Kidney capillary endothelial cell (primary cell): ENCODE measurements around the gene CAMSAP3.
A peak's percentile ranks its signal among the peaks of the same experiment; 100 is the strongest.

Experiments
- DNase-seq: peaks from one replicate; pipeline ENCODE4 v3.0.0-alpha.2; 2018; ENCODE audit warnings: low spot score

The CAMSAP3 gene

GRCh38 chr19:7614859-7615741, 19.4 kb downstream of the CAMSAP3 start:
- no peak for DNase-seq

GRCh38 chr19:7617172-7617571, 21.5 kb downstream of the CAMSAP3 start:
- DNase-seq, result no peak

DNA sequence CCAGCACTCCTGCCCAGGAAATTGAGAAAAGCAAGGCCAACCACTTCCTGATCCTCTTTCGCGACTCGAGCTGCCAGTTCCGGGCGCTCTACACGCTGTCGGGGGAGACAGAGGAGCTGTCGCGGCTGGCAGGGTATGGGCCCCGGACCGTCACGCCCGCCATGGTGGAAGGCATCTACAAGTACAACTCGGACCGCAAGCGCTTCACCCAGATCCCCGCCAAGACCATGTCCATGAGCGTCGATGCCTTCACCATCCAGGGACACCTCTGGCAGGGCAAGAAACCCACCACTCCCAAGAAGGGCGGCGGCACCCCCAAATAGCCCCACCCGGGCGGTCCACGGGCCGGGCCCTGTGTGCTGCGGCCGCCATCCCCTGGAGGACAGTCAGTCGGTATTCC, 22.1 kb downstream of the CAMSAP3 start:
- DNase-seq, result no peak

DNA sequence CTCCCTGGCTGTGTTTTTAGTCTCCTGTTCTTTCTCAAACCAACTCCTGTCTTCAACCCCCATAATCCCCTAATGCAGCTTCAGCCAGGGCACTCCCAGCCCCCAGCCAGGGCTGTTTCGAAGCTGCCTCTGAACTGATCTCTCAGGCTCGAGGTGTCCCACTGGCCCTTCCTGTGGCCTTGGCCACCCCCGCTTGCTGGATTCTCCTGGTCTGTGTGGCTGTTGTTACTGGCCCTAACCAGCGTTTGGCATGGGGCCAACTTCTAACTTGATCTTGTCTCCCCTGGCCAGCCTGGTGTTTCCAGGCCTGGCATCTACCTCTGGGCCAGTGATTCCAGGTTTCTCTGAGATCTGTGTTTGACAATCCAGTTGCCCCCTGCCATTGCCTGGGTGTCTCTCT, 22.7 kb downstream of the CAMSAP3 start:
- no peak for DNase-seq

- no peak for DNase-seq
These were observed 23.3 kb downstream of the CAMSAP3 start for GRCh38 chr19:7618771-7619510.

DNA sequence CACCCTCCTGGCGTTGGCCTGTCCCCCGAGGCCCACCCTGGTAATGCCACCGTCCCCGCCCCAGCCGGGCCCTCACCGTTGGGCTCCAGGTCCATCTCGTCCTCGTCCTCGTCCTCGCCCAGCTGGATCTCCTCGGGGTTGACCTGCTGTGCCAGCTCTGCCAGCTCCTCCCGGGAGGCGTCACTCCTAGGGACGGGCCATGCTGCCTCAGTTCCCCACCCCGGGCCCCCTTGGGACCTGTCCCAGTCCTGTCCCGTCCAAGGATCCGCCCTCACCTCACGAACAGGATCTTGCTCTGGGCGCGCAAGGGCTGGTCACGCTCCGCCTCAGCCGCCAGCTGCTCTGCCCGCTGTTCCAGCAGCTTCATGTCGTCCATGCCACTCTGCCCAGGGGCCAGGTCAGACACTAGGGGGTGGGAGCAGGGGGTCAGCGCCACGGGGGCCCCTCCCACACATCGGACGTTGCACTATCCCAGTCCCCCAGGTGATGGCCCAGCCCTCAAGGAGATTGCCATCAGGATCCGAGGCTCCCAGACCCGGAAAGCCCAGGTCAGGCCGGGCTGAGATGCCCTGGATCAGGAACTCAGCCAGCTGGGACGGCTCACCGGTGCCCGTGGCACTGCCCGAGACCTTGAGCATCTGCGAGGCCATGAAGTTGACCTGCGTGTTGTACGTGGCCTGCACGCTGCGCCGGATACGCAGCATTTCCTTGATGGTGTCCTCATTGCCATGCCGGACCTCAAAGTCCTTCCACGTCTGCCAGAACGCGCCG, 24.2 kb downstream of the CAMSAP3 start:
- no peak for DNase-seq

- no peak for DNase-seq
These were observed 25.1 kb downstream of the CAMSAP3 start for GRCh38 chr19:7620442-7621412.

DNA sequence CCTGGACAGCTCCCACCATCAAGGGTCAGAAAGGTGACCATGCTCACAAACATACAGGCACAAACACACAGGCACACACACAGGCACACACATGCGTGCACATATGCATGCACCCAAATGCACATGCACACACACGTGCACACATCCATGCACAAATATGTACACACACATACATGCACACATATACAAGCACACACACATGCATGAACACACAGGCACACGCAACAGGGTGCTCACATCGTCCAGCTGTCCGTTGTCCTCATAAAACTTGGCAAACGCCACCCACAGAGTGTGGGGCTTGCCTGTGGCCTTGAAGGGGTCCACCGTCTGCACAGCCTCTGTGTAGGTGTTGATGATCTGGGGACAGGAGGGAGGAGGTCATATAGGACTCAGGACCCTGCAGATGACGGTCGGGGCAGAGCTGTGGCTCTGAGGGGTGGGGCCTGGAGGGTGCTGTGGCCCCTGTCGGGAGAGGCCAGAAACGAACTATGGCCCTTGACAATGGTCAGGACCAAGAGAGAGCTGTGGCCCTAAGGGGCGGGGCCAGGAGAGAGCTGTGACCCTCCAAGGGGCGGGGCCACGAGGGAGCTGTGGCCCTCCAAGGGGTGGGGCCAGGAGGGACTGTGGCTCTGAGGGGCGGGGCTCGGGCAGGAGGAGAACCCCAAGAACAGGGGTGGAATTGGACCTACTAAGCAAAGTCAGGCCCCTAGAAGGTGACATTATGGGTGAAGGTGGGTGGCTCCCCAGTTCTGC, 27.4 kb downstream of the CAMSAP3 start:
- DNase-seq, result no peak

DNA sequence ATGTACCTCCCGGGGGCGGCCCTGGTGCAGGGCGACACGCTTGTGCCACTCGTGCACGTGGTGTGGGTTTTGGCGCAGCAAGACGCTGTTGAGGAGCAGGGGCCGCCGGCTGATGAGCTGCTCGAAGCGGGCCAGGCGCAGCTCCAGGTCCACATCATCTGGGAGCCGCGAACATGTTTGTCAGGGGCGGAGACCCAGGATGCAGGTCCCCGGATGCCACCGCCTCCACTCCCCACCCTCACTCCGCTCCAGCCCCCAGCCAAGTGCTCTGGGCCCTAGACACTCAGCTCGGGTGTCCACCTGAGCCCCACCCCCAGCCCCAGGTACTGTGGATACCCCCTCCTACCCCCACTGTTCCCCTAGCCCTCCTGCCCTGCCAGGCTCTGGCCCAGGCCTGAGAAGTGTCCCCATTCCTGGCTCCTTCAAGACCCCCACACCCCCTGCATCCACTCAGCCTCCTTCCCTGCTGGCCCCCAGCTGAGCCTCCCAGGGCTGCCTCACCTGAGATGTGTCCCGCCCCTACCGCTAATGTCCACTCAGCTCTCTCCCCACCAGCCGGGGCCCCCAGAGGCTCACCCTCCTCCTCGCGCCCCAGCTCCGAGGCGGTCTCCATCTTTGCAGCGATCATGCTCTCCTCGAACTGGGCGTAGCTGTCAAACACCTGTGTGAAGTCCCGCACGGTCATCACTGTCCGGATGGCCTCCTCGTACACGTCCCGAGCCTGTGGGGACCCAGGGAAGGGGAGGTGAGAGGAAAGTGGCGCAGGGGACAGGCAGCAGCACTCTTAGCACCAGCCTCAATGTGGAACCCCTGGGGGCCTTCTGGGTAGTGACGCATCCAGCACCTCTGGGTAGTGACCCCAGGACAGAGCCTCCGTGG, 28.3 kb downstream of the CAMSAP3 start:
- no peak for DNase-seq

GRCh38 chr19:7624810-7625209, 29.1 kb downstream of the CAMSAP3 start:
- DNase-seq, result no peak

- no peak for DNase-seq
These were observed 30.2 kb downstream of the CAMSAP3 start for GRCh38 chr19:7625763-7626372.

DNA sequence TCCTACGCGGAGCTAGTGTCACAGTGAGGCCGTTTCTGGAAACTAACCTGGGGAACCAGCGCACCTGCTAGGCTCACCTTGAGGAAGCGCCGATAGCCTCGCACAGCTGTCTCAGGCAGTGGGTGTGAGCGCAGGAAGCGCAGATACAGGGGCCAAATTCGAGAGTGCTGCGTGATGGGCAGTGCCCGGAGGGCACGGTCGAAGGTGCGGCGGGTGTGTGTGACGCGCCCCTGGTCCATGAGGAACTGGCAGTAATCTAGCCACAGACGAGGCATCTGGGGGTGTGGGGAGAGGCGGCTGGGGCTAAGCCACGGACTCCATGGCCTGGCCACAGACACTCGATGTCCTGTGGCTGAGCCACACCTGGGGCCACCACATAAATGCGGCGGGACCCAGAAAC, 31.5 kb downstream of the CAMSAP3 start:
- no peak for DNase-seq

DNA sequence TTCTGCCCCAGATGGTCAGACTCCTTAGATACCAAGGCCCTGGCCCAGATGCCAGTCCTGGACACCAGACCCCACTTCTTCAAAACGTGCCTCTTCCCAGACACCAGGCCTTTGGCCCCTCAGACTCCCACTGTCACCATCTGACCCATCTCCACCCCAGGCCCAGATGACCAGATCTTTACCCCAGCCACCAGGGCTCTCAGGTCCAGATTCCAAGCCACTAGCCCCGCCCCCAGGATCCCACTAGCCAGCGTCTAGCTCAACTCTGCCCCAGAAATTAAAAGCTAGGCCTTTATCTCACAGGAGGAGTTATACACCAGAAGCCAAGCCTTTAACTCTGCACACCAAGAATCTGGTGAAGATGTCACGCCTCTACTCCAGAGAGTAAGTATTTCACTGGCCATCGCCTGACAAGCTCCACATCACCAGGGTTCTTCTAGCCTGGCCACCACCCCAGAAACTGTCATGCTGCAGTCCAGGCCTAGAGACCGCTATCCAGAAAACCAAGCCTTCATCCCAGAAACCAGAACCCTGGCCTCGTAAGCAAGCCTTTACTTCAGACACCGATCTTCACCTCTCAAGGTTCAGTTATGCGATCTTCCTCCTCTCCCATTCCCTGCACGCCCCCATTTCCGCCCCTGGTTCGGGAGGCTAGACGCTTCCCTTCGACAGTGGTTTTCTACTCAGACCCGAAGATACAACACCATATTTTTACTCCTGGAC, 33.1 kb downstream of the CAMSAP3 start:
- no peak for DNase-seq

GRCh38 chr19:7629347-7630054, 33.8 kb downstream of the CAMSAP3 start, which contains the start of the genes PET100 and XAB2:
PET100 (plus strand) TSS chr19:7629793; CDS start chr19:7629834, 41 bp downstream.
XAB2 (minus strand) TSS chr19:7629545; CDS start chr19:7629527, 18 bp downstream.
- peak; percentile 98 for DNase-seq

- no peak for DNase-seq
These were observed 35.9 kb downstream of the CAMSAP3 start for GRCh38 chr19:7631577-7631976.

DNA sequence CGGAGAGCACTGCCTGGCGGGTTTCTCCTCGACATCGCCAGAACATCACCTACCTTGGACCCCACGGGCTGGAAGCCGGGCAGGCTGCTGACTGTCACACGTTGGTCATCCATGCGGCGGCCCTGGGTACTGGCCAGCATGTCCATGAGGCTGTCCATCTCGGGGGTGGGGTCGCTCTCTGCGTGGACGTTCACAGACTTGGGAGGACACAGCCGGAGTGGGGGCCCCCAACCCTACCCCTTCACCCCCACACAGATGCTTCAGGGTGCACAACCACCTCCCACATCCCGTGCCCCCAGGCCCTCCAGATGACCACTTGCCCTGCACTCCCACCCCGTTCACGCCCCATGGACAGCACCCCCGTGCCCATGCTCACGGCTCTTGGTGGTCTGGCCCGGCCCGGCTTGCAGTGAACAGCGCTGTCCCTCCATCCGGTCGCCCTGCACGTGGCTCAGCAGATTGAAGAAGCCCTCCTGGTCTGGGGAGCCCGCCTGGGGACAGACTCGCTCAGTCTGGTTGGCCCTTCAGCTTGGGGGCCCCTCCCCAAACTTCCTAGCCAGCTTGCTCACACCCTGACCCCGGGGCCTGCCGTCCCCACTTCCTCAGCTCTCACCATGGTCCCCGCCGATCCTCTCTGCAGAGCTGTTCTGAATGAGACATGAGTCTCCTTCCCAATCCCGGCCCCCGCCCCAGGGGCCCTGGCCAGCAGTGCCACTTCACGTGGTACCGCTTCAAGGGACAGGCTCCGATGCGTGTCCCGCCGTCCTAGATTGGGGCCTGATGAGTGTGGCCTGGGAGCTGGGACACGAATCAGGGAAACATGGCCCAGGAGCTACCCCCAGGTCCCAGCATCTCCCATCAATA, 36.9 kb downstream of the CAMSAP3 start:
- DNase-seq, result no peak

- no peak for DNase-seq
These were observed 38.0 kb downstream of the CAMSAP3 start, which contains the start of gene PCP2 for GRCh38 chr19:7633698-7634097. PCP2 (minus strand) TSS chr19:7633719; CDS start chr19:7633457, 262 bp downstream.
